ENCODE results near the gene ATOX1. TPM values are rescaled to one million over a fixed set of nuclear protein-coding genes. Genes with fewer than 3 reads are reported as not detected.
A peak's percentile ranks its signal among the peaks of the same experiment; 100 is the strongest.

The ATOX1 gene
- total and polyA plus RNA-seq, 2 of the 13 experiments (the other 11 are each of a cell fraction or from before 2014, with no cell fraction given): 62.4 to 124 TPM

GRCh38 chr5:151771259-151772028, 13.0 kb upstream of the ATOX1 start, which contains the start of gene G3BP1 (continued):
- TF ChIP-seq BRF2 (CRISPR knock-in tag; IDR thresholded peaks at IDR 0.05) (peak; percentile 20; the same call in 1 of the 2 replicates), ZNF350 (CRISPR knock-in tag; IDR thresholded peaks at IDR 0.05; ENCODE audit: borderline replicate concordance, low read depth) (peak; percentile 48), ZNF124 (CRISPR knock-in tag; IDR thresholded peaks at IDR 0.05) (no peak), ZNF788 (CRISPR knock-in tag; IDR thresholded peaks at IDR 0.05; ENCODE audit: borderline replicate concordance) (peak; percentile 61; the same call in 1 of the 2 replicates), ZNF142 (CRISPR knock-in tag; IDR thresholded peaks at IDR 0.05) (no peak; the same call in 1 of the 2 replicates), ZNF263 (CRISPR knock-in tag; IDR thresholded peaks at IDR 0.05) (peak; percentile 38; the same call in 1 of the 2 replicates), NCOA2 (CRISPR knock-in tag; IDR thresholded peaks at IDR 0.05) (peak; percentile 34), NR2F1 (CRISPR knock-in tag; IDR thresholded peaks at IDR 0.05) (no peak), SSRP1 (CRISPR knock-in tag; IDR thresholded peaks at IDR 0.05) (no peak), ZMAT5 (CRISPR knock-in tag; IDR thresholded peaks at IDR 0.05; ENCODE audit: borderline replicate concordance, low read depth) (no peak), GABPB1 (CRISPR knock-in tag; IDR thresholded peaks at IDR 0.05) (peak; percentile 87), IRF2 (CRISPR knock-in tag; IDR thresholded peaks at IDR 0.05) (peak; percentile 70), MYC (CRISPR knock-in tag; IDR thresholded peaks at IDR 0.05; ENCODE audit: borderline replicate concordance) (peak; percentile 98), ZFP82 (CRISPR knock-in tag; IDR thresholded peaks at IDR 0.05; ENCODE audit: borderline replicate concordance) (no peak), SYNCRIP (IDR thresholded peaks at IDR 0.05; ENCODE audit: insufficient read depth, low read depth, low read length) (no peak), GMEB2 (CRISPR knock-in tag; IDR thresholded peaks at IDR 0.05; ENCODE audit: low read depth) (0 out of 2 replicates have a peak, but pooled peaks have one; percentile 4), IKZF5 (CRISPR knock-in tag; IDR thresholded peaks at IDR 0.05) (peak; percentile 82), FOSL1 (CRISPR knock-in tag; IDR thresholded peaks at IDR 0.05; ENCODE audit: borderline replicate concordance) (0 out of 2 replicates have a peak, but pooled peaks have one; percentile 39), POGZ (CRISPR knock-in tag; IDR thresholded peaks at IDR 0.05) (peak; percentile 92)

Data from HepG2 (cell line).